Measurements from ENCODE around the gene ZNF384.

Gene ZNF384

GRCh38 chr12:6662602-6662905 is 26.6 kb downstream of the ZNF384 start:
- in situ Hi-C loops (cut with MboI; ENCODE audit: low sequenced_read_pairs) = no loop called here

- in situ Hi-C loops (cut with MboI; ENCODE audit: low sequenced_read_pairs) = no loop called here
Observed at GRCh38 chr12:6653987-6654386, 35.2 kb downstream of the ZNF384 start.

- in situ Hi-C loops (cut with MboI; ENCODE audit: low sequenced_read_pairs) = no loop called here
Observed at GRCh38 chr12:6653342-6653741, 35.8 kb downstream of the ZNF384 start.

GRCh38 chr12:6652391-6652790 is 36.8 kb downstream of the ZNF384 start:
- in situ Hi-C loops (cut with MboI; ENCODE audit: low sequenced_read_pairs) = no loop called here

GRCh38 chr12:6650832-6651231 is 38.3 kb downstream of the ZNF384 start:
- in situ Hi-C loops (cut with MboI; ENCODE audit: low sequenced_read_pairs) = no loop called here

GRCh38 chr12:6647083-6647604 is 42.0 kb downstream of the ZNF384 start, which contains the start of gene ACRBP:
ACRBP (minus strand) TSS chr12:6647432; CDS start chr12:6647366, 66 bp downstream.
- in situ Hi-C loops (cut with MboI; ENCODE audit: low sequenced_read_pairs) = no loop called here

GRCh38 chr12:6646276-6647082 is 42.7 kb downstream of the ZNF384 start:
- in situ Hi-C loops (cut with MboI; ENCODE audit: low sequenced_read_pairs) = no loop called here

- in situ Hi-C loops (cut with MboI; ENCODE audit: low sequenced_read_pairs) = no loop called here
Observed at GRCh38 chr12:6644903-6645302, 44.3 kb downstream of the ZNF384 start.

GRCh38 chr12:6644257-6644596 is 44.9 kb downstream of the ZNF384 start:
- in situ Hi-C loops (cut with MboI; ENCODE audit: low sequenced_read_pairs) = no loop called here

GRCh38 chr12:6643569-6644256 is 45.5 kb downstream of the ZNF384 start:
- in situ Hi-C loops (cut with MboI; ENCODE audit: low sequenced_read_pairs) = no loop called here

GRCh38 chr12:6641131-6641530 is 48.0 kb downstream of the ZNF384 start:
- in situ Hi-C loops (cut with MboI; ENCODE audit: low sequenced_read_pairs) = no loop called here

GRCh38 chr12:6640497-6640896 is 48.7 kb downstream of the ZNF384 start:
- in situ Hi-C loops (cut with MboI; ENCODE audit: low sequenced_read_pairs) = no loop called here

- in situ Hi-C loops (cut with MboI; ENCODE audit: low sequenced_read_pairs) = no loop called here
Observed at GRCh38 chr12:6639151-6639801, 49.9 kb downstream of the ZNF384 start.

- in situ Hi-C loops (cut with MboI; ENCODE audit: low sequenced_read_pairs) = no loop called here
Observed at GRCh38 chr12:6638305-6638704, 50.9 kb downstream of the ZNF384 start.

- in situ Hi-C loops (cut with MboI; ENCODE audit: low sequenced_read_pairs) = no loop called here
Observed at GRCh38 chr12:6635856-6636531, 53.2 kb downstream of the ZNF384 start, which contains the start of gene LPAR5. LPAR5 (minus strand) TSS chr12:6635959; CDS start chr12:6621248, 14,711 bp downstream.

- in situ Hi-C loops (cut with MboI; ENCODE audit: low sequenced_read_pairs) = no loop called here
Observed at GRCh38 chr12:6635375-6635855, 53.8 kb downstream of the ZNF384 start.

GRCh38 chr12:6632026-6632983 is 56.9 kb downstream of the ZNF384 start:
- in situ Hi-C loops (cut with MboI; ENCODE audit: low sequenced_read_pairs) = no loop called here

- in situ Hi-C loops (cut with MboI; ENCODE audit: low sequenced_read_pairs) = no loop called here
Observed at GRCh38 chr12:6631549-6631961, 57.6 kb downstream of the ZNF384 start.

- in situ Hi-C loops (cut with MboI; ENCODE audit: low sequenced_read_pairs) = no loop called here
Observed at GRCh38 chr12:6630736-6631135, 58.4 kb downstream of the ZNF384 start.

- in situ Hi-C loops (cut with MboI; ENCODE audit: low sequenced_read_pairs) = no loop called here
Observed at GRCh38 chr12:6627616-6628015, 61.6 kb downstream of the ZNF384 start.
